Panc1 (cell line): ENCODE data around the gene ZNF446. TPM values are rescaled to one million over a fixed set of nuclear protein-coding genes. Genes with fewer than 3 reads are reported as not detected.
"Not testable (repeated sequence)": the region's sequence is repeated elsewhere in the genome, so short reads cannot be mapped to it uniquely, and the experiment has no call there.

ENCODE experiments used
- ATAC-seq: fragments of 200-7000 bp; cut with Tn5 transposase; 2 replicates; pipeline ENCODE4 v1.9.1; 2020; ENCODE audit warnings: mild to moderate bottlenecking, moderate library complexity
- BruUV-seq: library from RNA; stranded (reverse); fragments of 400-500 nt; replicated peaks from 2 replicates; lab custom pipeline; 2021; lab: Mats Ljungman, UMichigan
- CTCF ChIA-PET: fragments of 300-600 bp; sonication (Branson Sonifier 250); formaldehyde crosslinking; loops from one replicate; lab custom pipeline; 2022; ENCODE audit warnings: antibody characterized with exemption; lab: Charles Lee
- POLR2A ChIA-PET: fragments of 300-600 bp; sonication (Branson Sonifier 250); formaldehyde crosslinking; loops from one replicate; lab custom pipeline; 2022; ENCODE audit warnings: antibody characterized with exemption; lab: Charles Lee
- DNase-seq: peaks from one replicate; pipeline ENCODE4 v3.0.0-alpha.2; 2010; ENCODE audit warnings: low read depth, low spot score
- H3K27ac ChIP-seq: 2 replicates; pipeline ENCODE4 v1.5.1; 2011; ENCODE audit warnings: mild to moderate bottlenecking, low read length, inconsistent platforms
- H3K27me3 ChIP-seq: fragments of 200-500 bp; sonication (Bioruptor generic); 2 replicates; pipeline ENCODE4 v1.6.0; 2014; ENCODE audit warnings: low read length, inconsistent platforms; ENCODE audit not compliant: control insufficient read depth, insufficient read depth
- H3K36me3 ChIP-seq: fragments of 200-500 bp; sonication (Bioruptor generic); 2 replicates; pipeline ENCODE4 v1.5.1; 2014; ENCODE audit warnings: inconsistent platforms, mild to moderate bottlenecking, low read length, moderate library complexity; ENCODE audit not compliant: control insufficient read depth, insufficient read depth
- H3K4me1 ChIP-seq: 2 replicates; pipeline ENCODE4 v1.5.1; 2011; ENCODE audit warnings: inconsistent platforms, mild to moderate bottlenecking, low read length, moderate library complexity; ENCODE audit not compliant: control insufficient read depth, insufficient read depth
- H3K4me3 ChIP-seq, 2 experiments: 2 replicates each; pipeline ENCODE4 v1.5.1; 2011 to 2012; ENCODE audit warnings: low read depth in 2 of 2, low read length in 2 of 2, mild to moderate bottlenecking in 2 of 2, inconsistent platforms in 1 of 2, moderate library complexity in 1 of 2
- H3K9me3 ChIP-seq: fragments of 200-500 bp; sonication (Bioruptor generic); 2 replicates; pipeline ENCODE4 v1.5.1; 2014; ENCODE audit warnings: low read depth, mild to moderate bottlenecking, inconsistent platforms, low read length, moderate library complexity; ENCODE audit not compliant: control insufficient read depth, insufficient read depth
- POLR2AphosphoS5 ChIP-seq: IDR thresholded peaks from 2 replicates; pipeline ENCODE4 v1.6.1; 2012; ENCODE audit warnings: mild to moderate bottlenecking, low read depth, low read length, moderate library complexity
- SIN3A ChIP-seq: IDR thresholded peaks from 2 replicates; pipeline ENCODE4 v1.6.1; 2012; ENCODE audit warnings: low read depth, mild to moderate bottlenecking, low read length, moderate library complexity, borderline replicate concordance; ENCODE audit not compliant: insufficient read depth
- TCF7L2 ChIP-seq: IDR thresholded peaks from 2 replicates; pipeline ENCODE4 v1.6.1; 2011; ENCODE audit warnings: mild to moderate bottlenecking, low read depth, low read length, inconsistent platforms
- in situ Hi-C: cut with HindIII; loops from 2 replicates; pipeline ENCODE4 v1.10.0; 2016; ENCODE audit warnings: low sequenced_read_pairs, low pct_unique_long_range_greater_than_20kb
- intact Hi-C: fragments of 100-400 bp; cut with micrococcal nuclease; formaldehyde crosslinking; loops from one replicate; pipeline ENCODE4 v1.10.0; 2022; ENCODE audit not compliant: unreplicated experiment
- total RNA-seq: library from RNA; stranded (reverse); gene quantifications from one replicate; pipeline ENCODE4 v1.2.1, GENCODE V29; 2021; ENCODE audit not compliant: unreplicated experiment
- TF ChIP-seq, protein P1 (sequence below), 2 experiments: IDR thresholded peaks; 2 replicates each; pipeline ENCODE4 v1.6.1; 2011 to 2012; ENCODE audit warnings: low read depth in 2 of 2, control low read depth in 1 of 2, low read length in 1 of 2, mild to moderate bottlenecking in 1 of 2, moderate library complexity in 1 of 2; ENCODE audit not compliant: insufficient read depth in 1 of 2
- TF ChIP-seq, protein P2 (sequence below): fragments of 450-650 bp; IDR thresholded peaks from 2 replicates; pipeline ENCODE4 v1.5.1; 2017; ENCODE audit warnings: mild to moderate bottlenecking

Gene ZNF446
- total RNA-seq, 1 experiment from 2014 or later, result 20.7 TPM

DNA sequence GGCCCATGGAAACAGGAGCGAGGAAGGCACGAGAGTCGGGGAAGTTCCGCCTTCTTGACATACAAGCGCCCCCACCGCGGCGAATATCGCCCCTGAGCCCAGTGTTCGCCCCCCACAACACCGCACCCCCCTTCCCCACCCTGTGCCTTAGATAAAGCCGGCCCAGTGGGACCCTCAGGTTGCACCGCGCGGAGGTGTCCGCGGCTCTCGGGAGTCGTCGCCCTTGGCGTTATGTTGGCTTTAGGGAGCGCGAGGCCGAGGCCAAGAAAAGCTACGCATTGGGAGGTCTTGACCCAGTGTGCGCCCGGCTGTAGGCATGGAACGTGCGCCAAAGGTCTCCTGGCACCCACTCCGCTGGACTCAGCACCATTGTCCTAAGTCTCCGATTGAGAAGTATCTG lies 35.6 kb upstream of the ZNF446 start:
- in situ Hi-C loops, result no loop called here
- no peak for ATAC-seq
- DNase-seq, result no peak
- Histone ChIP-seq H3K27ac (no peak overlapping the region), H3K27me3 (no peaks in the 10 kb centered on the region), H3K4me1 (no peaks in the 10 kb centered on the region), H3K9me3 (peaks cover under 1% of the 10 kb centered on the region; the same call in 1 of the 2 replicates), H3K36me3 (no peaks in the 10 kb centered on the region), H3K4me3 (peak overlapping the region in 1 of 2 experiments; percentile 15; a peak in 1 of 4 replicates)
- ChIA-PET CTCF (interaction anchor here (0.6 kb wide), 1 partner anchor 22 kb away, joined by 3 read pairs; no protein-coding TSS in a partner anchor), POLR2A (no interaction called here)
- TF ChIP-seq POLR2AphosphoS5, result no peak
- TF ChIP-seq, protein P1, sequence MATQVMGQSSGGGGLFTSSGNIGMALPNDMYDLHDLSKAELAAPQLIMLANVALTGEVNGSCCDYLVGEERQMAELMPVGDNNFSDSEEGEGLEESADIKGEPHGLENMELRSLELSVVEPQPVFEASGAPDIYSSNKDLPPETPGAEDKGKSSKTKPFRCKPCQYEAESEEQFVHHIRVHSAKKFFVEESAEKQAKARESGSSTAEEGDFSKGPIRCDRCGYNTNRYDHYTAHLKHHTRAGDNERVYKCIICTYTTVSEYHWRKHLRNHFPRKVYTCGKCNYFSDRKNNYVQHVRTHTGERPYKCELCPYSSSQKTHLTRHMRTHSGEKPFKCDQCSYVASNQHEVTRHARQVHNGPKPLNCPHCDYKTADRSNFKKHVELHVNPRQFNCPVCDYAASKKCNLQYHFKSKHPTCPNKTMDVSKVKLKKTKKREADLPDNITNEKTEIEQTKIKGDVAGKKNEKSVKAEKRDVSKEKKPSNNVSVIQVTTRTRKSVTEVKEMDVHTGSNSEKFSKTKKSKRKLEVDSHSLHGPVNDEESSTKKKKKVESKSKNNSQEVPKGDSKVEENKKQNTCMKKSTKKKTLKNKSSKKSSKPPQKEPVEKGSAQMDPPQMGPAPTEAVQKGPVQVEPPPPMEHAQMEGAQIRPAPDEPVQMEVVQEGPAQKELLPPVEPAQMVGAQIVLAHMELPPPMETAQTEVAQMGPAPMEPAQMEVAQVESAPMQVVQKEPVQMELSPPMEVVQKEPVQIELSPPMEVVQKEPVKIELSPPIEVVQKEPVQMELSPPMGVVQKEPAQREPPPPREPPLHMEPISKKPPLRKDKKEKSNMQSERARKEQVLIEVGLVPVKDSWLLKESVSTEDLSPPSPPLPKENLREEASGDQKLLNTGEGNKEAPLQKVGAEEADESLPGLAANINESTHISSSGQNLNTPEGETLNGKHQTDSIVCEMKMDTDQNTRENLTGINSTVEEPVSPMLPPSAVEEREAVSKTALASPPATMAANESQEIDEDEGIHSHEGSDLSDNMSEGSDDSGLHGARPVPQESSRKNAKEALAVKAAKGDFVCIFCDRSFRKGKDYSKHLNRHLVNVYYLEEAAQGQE (IDR thresholded peaks at IDR 0.05; ENCODE audit: insufficient read depth in 1 of 2, low read depth in 2 of 2, low read length in 1 of 2), result no peak
- TF ChIP-seq SIN3A, result no peak
- TF ChIP-seq, protein P2, sequence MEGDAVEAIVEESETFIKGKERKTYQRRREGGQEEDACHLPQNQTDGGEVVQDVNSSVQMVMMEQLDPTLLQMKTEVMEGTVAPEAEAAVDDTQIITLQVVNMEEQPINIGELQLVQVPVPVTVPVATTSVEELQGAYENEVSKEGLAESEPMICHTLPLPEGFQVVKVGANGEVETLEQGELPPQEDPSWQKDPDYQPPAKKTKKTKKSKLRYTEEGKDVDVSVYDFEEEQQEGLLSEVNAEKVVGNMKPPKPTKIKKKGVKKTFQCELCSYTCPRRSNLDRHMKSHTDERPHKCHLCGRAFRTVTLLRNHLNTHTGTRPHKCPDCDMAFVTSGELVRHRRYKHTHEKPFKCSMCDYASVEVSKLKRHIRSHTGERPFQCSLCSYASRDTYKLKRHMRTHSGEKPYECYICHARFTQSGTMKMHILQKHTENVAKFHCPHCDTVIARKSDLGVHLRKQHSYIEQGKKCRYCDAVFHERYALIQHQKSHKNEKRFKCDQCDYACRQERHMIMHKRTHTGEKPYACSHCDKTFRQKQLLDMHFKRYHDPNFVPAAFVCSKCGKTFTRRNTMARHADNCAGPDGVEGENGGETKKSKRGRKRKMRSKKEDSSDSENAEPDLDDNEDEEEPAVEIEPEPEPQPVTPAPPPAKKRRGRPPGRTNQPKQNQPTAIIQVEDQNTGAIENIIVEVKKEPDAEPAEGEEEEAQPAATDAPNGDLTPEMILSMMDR, result no peak
- TF ChIP-seq TCF7L2, result no peak
- BruUV-seq, result no TSS peak
- intact Hi-C loops, result no loop called here

DNA sequence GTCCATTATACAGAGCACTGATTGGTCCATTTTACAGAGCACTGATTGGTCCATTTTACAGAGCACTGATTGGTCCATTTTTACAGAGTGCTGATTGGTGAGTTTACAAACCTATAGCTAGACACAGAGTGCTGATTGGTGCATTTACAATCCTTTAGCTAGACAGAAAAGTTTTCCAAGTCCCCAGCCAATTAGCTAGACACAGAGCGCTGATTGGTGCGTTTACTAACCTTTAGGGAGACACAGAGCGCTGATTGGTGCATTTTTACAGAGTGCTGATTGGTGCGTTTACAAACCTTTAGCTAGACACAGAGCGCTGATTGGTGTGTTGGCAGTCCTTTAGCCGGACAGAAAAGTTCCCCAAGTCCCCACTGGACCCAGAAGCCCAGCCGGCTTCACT lies 33.2 kb upstream of the ZNF446 start:
- CTCF ChIA-PET, POLR2A ChIA-PET, BruUV-seq, DNase-seq, H3K4me3 ChIP-seq, H3K36me3 ChIP-seq, ATAC-seq, H3K9me3 ChIP-seq, H3K27ac ChIP-seq, H3K27me3 ChIP-seq, intact Hi-C loops, in situ Hi-C loops, H3K4me1 ChIP-seq: not testable (repeated sequence)

DNA sequence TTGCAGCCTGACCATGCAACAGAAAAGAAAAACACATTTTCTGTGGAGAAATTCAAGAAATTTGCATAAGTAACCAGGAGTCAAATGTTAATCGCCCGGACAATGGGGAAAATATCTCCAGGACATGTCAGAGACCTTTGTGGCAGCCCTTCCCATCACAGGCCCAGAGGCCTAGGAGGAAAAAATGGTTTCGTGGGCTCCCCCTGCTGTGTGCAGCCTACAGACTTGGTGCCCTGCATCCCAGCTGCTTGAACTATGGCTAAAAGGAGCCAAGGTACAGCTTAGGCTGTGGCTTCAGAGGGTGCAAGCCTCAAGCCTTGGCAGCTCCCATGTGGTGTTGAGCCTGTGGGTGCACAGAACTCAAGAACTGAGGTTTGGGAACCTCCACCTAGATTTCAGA lies 27.3 kb upstream of the ZNF446 start:
- intact Hi-C loops, H3K4me3 ChIP-seq, H3K4me1 ChIP-seq, H3K27me3 ChIP-seq, ATAC-seq, H3K9me3 ChIP-seq, DNase-seq, in situ Hi-C loops, H3K27ac ChIP-seq, H3K36me3 ChIP-seq, BruUV-seq, CTCF ChIA-PET, POLR2A ChIA-PET: not testable (repeated sequence)

DNA sequence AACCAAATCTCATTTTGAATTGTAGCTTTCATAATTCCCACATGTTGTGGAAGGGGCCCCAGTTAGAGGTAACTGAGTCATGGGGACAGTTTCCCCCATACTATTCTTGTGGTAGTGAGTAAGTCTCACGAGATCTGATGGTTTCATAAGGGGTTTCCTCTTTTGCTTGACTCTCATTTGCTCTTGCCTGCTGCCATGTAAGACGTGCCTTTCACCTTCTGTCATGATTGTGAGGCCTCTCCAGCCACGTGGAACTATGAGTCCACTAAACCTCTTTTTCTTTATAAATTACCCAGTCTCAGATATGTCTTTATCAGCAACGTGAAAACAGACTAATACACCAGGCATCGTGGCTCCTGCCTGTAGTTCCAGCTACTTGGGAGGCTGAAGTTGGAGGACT lies 26.2 kb upstream of the ZNF446 start:
- ATAC-seq, intact Hi-C loops, H3K4me3 ChIP-seq, DNase-seq, H3K36me3 ChIP-seq, in situ Hi-C loops, H3K27ac ChIP-seq, POLR2A ChIA-PET, H3K9me3 ChIP-seq, H3K4me1 ChIP-seq, H3K27me3 ChIP-seq, CTCF ChIA-PET, BruUV-seq: not testable (repeated sequence)
